GM19025 (cell line): ENCODE data around the gene BDH1.
"Not testable (repeated sequence)": the region's sequence is repeated elsewhere in the genome, so short reads cannot be mapped to it uniquely, and the experiment has no call there.

Experiments used
- ATAC-seq: cut with Tn5 transposase; IDR thresholded peaks from one replicate; pipeline ENCODE4 v1.9.1; 2021; ENCODE audit warnings: mild to moderate bottlenecking, low read depth, moderate library complexity; ENCODE audit not compliant: unreplicated experiment

The BDH1 gene

GRCh38 chr3:197555281-197556261 is at the start of gene BDH1:
BDH1 (minus strand) TSS chr3:197555968; CDS start chr3:197546443, 9,525 bp downstream.
- ATAC-seq = peak; percentile 23

- ATAC-seq = no peak
These were observed 47.7 kb upstream of the BDH1 start for GRCh38 chr3:197603317-197603933.

GRCh38 chr3:197602351-197602750 is 46.6 kb upstream of the BDH1 start:
- ATAC-seq = not testable (repeated sequence)

- ATAC-seq = not testable (repeated sequence)
These were observed 45.7 kb upstream of the BDH1 start for GRCh38 chr3:197601566-197601840.

- ATAC-seq = no peak
These were observed 45.2 kb upstream of the BDH1 start for GRCh38 chr3:197600796-197601565.

- peak; percentile 57 for ATAC-seq
These were observed 43.5 kb upstream of the BDH1 start for GRCh38 chr3:197599089-197599765.

GRCh38 chr3:197598404-197598980 is 42.7 kb upstream of the BDH1 start:
- no peak for ATAC-seq

- ATAC-seq = no peak
These were observed 41.6 kb upstream of the BDH1 start for GRCh38 chr3:197597335-197597734.

- ATAC-seq = no peak
These were observed 39.9 kb upstream of the BDH1 start for GRCh38 chr3:197595470-197596185.

- no peak for ATAC-seq
These were observed 37.2 kb upstream of the BDH1 start for GRCh38 chr3:197593046-197593380.

- no peak for ATAC-seq
These were observed 36.7 kb upstream of the BDH1 start for GRCh38 chr3:197592361-197593045.

- no peak for ATAC-seq
These were observed 36.0 kb upstream of the BDH1 start for GRCh38 chr3:197591816-197592215.

- no peak for ATAC-seq
These were observed 34.7 kb upstream of the BDH1 start for GRCh38 chr3:197590313-197590962.

GRCh38 chr3:197589545-197589944 is 33.8 kb upstream of the BDH1 start:
- ATAC-seq = no peak

GRCh38 chr3:197586768-197587167 is 31.0 kb upstream of the BDH1 start:
- not testable (repeated sequence) for ATAC-seq

- ATAC-seq = no peak
These were observed 30.4 kb upstream of the BDH1 start for GRCh38 chr3:197586181-197586580.

GRCh38 chr3:197584733-197585132 is 29.0 kb upstream of the BDH1 start:
- ATAC-seq = no peak

- no peak for ATAC-seq
These were observed 27.6 kb upstream of the BDH1 start for GRCh38 chr3:197583371-197583770.

- ATAC-seq = no peak
These were observed 24.5 kb upstream of the BDH1 start for GRCh38 chr3:197580253-197580691.
